ENCODE data around the gene PRKD3.

The PRKD3 gene

DNA sequence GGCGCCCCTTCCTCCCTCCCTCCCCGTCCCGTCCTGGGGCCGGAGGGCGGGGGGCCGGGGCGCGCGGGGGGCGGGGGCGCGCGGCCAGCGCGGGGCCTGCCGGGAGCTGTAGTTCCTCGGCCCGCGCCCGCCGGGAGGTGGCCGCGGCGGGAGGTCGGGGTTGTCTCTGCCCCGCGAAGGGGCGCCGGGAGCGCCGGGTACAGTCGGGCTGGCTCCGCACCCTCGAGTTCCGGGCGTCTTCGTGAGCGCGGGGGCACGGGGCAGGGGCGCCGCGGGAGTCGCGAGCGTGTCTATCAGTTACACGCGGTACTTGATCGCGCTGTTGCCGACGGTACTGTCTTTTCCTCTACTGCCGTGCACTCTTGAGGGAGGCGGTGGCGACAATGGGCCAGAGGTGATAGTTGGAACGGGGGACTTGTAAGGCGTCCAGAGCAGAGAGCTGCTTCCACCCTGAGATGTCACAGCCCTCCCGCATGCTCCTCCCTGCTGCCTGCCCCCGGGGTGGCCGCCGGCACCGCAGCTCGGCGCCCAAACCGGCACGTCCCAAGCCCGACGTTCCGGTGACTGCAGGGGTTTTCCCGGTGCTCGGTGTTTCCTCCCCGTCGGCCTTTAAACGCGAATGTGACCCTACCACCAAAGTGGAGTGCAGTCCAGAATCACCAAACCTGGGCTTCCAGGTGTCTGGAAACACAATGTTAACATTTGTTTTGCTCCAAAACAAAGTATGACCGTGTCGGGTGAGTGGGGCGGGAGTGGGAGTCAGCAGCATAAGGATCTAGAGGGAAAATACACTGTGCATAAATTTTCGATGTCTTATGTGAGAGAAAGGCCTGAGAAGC lies at the start of gene PRKD3:
TSS of gene PRKD3 (minus strand) at position 48 of the 839 bp plus-strand sequence. CDS start 8,309 bp downstream, outside the sequence.
- no peak for DNase-seq

DNA sequence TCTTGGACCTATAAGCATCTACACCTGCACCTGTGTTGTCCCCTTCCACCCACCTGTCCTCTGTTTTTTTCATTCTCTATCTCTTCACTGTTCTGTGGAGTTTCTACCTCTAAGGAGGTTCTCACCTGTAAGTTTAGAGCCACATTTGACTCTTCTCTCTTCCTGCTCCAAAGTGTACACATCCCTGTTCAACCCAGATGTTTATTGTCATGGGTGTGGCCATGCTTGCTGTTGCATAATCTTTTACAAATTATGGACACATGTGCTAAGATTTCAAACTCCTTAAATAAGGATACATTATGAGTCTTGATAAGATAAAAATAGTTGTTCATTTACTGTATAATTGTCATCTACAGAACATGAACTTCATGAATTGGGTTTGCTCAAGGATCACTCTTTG lies 47.4 kb upstream of the PRKD3 start:
- DNase-seq = no peak

DNA sequence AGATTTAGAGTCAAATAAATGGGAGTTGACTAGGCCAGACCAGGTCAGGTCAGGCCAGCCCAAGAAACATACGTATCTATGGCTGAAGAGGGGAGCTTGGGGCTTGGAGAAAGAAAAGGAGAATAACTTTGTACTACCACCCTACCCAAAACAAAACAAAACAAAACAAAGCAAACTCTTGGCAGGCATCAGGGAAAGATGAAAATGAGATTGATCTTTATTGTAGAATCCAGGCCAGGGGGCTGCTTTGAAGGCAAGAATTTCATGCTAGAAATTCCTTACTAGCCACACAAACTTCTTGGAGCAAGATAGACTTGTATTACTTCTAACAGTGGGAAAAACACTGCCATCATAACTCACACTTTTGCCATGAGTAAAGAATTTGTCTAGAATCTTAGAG lies 46.0 kb upstream of the PRKD3 start:
- no peak for DNase-seq

DNA sequence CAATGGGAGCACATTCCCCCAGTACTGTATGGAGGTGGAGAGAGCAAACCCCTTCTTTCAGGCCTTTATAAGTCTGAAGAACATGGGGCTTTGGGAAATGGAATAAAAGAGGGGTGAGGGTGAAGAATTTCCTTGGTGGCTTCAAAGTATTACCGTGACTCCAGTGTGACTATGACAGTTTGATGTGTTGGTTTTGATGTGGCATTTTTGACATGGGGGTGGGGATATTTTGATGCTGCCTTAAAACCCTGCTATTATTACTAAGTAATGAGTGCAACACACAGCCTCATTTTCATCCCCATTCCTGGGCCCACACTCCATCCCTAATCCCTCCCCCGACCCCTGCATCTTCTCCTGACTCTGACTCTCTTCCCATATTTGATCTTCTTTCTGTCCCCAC lies 43.4 kb upstream of the PRKD3 start:
- no peak for DNase-seq

DNA sequence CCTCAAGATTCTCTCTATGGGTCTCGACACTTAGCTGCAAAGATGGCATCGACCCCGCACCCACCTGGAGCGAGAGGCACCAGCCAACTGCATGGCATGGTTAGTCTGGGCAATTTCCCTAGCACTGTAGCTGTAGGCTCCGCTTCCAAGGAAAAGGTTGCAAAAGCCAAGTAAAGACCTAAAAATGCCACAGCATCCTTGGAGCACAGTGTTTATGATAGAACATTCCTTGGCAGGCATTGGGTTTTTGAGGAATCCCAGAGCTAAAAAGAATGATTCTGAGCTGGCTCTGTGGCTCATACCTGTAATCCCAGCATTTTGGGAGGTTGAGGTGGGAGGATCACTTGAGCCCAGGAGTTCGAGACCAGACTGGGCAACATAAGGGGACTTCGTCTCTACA lies 42.7 kb upstream of the PRKD3 start:
- no peak for DNase-seq

DNA sequence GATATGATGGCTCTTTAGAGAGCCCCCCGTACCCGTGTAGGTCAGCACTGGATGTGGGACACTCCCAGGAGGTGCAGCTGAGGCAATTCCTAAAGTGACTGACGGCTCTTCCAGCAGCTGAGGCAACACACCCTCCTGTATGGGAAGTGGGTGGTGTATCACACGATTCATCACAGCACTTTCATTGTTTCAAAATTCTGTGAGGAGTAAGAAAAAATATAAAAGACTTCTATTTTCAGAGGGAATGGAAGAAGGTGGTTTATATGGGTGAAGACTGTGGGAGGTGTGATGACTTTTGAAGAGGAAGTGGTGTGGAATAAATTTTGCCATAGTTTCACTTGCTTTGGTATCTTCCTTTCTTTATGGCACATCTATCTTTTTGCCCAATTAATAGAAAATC lies 42.1 kb upstream of the PRKD3 start:
- DNase-seq = no peak

DNA sequence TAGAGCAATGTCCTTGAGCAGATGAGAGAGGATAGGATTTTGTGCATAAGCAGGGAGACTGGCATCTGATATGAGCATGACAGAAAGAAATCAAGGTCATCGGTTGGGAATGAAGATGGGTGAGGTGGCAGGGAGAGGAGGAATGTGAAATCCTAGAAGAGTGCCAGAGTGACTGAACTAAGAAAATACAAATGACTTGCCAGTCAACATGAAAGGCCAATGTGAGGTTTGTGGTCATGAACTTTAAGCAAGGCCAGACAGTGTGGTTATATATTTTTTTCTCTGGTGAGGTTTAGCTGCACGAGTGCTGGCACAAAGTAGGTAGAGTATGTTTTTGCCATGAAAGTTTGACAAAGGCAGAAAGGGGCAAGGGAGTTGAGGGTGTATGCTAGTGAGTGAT lies 41.0 kb upstream of the PRKD3 start:
- no peak for DNase-seq

DNA sequence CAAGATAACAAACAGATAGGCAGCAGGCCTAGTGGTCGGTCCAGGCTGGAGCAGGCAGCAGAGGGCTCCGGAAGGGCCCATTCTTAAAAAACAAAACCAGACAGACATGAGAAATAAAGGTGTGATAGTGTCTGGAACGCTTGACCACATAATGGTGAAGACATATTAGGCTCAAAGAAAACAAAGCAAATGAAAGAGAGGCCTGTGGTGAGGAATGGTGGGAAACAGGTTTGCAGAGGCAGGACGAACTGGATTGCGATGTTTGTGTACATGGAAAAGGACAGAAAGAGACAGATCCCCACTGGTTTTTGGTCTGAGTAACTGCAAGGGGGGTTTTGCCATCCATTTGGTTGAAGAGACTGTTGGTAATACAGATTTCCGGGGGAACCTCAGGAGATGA lies 39.7 kb upstream of the PRKD3 start:
- no peak for DNase-seq

DNA sequence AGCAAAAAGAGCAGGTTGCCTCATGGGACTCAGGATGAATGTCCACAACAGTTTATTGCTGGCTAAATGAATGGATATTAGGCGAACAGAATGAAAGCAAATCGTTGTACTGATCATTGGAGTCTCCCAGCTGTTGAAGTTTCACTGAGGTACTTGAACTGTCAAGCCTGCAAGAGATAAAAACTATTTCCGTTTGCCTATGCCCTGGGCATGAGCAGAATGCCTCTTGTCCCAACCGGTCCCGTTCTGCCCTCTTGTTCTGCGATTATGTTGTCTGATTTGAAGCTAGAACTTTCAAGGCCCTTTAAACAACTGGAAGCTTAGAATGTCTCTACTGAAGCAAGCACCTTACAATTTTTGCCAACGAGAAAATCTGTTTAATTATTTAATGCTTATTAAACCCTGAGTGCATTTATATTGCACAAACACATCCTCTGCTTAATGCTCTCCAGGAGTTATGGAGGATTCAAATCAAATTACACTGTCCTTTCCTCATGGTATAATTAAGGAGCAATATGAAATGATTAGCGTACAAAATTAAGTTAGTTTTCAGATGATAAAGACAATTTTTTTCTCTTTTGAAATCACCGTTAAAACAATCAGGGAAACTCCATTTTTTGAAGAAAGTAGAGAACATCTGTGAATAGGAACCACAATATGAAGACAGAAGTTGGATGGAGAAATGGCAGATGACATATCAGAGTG lies 37.5 kb upstream of the PRKD3 start:
- no peak for DNase-seq

DNA sequence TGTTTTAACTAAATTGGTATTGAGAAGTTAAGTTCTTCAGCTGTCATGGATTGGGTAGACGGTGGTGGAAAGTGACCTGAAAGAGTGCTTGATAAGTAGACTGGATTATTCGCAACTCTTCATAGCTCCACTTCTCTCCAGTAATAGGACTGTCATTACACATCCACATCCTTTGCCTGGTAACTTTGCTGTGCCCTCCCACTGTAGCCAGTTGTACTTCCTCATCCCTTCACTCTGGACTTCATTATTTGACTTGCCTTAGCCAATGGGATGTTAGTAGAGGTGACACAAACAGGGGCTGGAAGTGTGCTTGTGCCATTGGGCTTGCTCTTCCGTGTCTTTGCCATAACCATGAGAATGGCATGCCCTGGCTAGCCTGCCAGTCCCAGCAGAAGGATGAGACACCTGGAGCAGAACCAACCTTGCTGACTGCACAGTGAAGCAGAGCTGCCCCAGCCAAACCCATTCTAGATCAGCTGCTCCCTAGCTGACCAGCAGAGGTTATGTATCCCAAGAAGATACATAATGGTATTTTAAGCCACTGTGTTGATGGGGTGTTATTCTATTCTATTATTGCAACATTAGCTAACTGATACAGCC lies 36.7 kb upstream of the PRKD3 start:
- no peak for DNase-seq

DNA sequence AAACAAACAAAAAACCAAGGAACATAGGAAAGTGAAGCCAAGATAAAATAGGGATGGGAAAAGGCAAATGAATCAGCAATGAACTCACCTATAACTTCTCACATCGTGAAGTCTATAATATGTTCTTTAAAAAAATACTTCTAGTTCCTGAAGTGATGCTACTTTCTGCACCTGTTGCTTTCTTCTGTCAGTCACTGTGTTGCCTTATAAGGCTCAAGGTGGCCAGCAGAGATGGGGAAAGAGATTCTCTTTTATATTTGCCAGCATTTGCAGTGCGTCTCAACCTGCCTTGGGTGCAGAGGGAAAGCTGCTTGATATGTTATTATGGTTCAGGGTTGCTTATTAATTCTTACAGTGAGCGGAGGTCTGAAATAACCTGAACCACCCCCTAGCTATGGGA lies 33.8 kb upstream of the PRKD3 start:
- DNase-seq = no peak

DNA sequence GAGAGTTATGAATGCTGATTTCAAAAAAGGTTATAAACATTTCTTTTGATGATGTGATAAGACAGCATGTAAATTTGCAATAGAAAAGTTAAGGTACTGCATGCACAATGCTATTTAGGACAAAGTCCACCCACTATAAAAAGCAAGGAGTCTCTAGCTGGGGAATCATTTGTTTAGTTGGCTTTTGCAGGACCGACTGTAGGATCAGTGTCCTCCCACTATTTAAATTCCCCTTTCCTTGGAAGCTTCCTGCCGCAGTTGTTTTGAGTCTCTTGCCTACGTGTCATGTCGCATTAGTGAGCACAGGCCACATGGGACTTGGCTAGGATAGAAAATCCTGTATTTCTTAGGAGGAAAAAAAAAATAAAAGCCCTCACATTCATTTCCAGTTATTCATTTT lies 32.9 kb upstream of the PRKD3 start:
- DNase-seq = no peak

DNA sequence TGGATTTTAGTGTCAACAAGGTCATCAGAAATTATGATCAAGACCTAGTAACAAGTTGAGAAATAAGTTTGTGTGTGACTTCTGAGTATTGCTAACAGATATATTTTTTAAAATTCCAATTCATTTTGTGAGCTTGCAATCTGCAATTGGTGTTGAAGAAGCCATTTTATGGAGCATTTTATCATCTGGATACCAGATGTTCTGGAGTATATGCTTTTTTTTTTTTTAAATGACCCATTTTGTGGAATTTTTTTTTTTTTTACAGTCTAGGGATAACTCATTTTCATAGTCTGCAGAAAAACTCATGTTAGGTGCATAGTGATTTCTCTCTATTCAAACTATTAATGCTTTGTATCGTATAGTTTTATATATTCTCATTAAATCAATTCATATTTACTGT lies 32.4 kb upstream of the PRKD3 start:
- DNase-seq = no peak

DNA sequence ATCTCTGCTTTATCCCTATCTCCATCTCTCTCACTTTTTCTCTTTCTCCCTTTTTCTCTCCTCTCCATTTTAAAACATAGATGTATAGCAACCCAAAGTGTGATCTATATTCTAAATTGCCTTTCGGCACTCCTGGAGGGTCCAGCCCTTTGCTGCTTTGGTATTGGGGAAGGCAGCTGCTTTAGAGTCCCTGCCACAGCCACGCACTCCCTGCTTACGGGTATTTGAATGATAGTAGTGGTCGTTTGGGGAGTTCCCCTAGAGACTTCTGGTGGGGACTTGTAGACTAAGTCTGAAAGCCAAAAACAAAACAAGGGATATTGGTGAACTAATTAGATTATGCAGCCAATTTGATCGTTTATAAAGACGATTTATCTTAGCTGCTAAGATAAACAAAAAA lies 31.7 kb upstream of the PRKD3 start:
- DNase-seq = no peak

DNA sequence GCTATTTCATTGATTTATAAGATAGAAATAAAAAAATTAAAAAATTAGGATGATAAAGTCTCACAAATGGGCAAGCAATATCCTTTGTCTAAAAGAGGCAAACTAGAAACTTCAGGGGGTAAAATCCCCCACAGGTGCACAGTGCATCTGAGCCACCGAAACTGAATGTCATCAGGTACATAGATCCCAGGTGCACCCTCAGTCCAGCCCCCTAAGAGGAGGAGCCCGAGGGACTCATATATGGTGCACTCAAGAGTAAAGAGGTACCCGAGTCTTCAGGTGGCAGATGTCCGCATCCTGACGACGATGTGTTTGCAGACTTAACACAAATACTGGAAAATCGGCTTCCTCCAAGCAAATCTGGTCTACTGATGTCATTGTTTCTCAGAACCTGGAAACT lies 31.1 kb upstream of the PRKD3 start:
- no peak for DNase-seq

DNA sequence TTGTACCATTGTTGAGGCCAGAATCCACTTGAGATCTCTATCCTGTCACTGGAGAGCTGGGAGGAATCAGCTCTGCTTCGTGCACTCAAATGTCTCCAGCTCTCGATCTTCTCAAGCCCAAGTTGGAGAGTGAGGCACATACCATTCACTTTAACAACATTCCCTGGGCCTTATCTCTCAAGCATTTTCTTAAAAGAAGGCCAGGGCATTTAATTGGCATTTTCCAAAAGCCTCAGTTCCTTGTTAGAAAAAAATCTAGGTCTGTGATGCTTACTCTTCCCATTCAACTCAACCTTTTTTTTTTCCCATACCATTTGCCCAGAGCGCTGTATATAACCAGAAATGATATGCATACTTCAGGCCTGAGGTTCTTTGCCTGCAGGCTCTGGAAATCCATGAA lies 29.9 kb upstream of the PRKD3 start:
- DNase-seq = no peak

DNA sequence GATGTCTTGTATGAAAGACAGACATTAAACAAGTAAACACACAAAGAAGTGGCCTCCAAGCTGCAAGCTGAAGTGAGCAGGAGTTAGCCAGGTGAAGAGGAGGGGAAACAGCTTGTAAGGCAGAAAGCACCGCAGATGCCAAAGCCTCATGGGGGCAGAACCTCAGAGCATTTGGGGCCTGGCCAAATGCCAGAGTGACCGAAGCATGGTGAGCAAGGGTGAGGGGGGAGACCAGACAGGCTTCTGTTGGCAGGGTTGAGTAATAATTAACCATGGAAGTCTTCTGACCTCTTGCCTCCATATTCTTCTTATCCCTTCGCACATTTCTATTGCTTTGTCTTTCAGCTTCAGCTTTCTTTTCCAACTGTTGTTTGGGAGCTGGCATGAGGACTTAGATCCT lies 25.4 kb upstream of the PRKD3 start:
- DNase-seq = peak; percentile 37

DNA sequence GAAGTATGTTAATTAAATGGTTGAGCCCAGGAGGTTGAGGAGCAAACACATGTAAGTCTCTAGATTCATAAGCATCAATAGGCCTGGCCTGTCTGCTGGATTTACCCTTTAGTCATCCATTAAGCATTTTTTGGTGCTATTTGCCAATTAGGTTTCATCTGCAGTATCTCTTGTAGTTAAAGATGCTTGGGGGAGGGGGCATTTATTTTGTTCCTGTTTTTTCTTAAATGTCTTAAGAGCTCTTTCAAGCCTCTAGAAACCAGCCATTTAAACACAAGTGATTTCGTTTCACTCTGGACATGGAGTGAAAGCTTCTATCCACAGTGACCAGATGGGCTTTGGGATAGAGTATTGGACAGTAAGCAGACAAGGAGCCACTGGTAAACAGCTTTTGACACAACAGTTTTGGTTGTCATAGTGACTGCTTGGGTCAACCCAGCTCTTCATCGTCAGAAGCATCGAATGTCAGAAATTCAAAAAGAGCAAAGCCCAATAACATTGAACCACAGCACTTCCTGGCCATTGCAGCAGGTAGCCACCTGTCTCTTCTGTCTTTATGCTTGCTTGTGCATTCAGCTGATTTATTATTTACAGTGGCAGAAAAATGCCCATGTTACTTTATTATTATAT lies 24.7 kb upstream of the PRKD3 start:
- DNase-seq = no peak

DNA sequence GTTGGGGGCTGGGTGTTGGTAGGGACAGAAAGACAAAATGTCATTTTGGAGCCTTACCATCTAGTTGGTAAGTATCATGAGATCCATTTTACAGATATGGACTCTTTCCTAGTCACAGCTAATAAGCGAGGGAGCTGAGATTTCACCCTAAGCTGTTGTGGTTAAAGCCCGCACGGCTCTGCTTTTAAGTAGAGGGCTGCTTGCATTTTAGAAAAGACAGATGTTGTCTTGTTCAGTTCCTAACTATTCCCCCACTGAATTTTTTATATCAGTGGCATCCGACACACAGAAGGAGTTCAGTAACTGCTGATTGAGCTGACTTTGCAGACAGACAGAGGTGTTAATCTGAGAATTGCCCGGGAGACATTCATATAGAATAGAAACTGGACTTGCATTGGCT lies 23.5 kb upstream of the PRKD3 start:
- no peak for DNase-seq

DNA sequence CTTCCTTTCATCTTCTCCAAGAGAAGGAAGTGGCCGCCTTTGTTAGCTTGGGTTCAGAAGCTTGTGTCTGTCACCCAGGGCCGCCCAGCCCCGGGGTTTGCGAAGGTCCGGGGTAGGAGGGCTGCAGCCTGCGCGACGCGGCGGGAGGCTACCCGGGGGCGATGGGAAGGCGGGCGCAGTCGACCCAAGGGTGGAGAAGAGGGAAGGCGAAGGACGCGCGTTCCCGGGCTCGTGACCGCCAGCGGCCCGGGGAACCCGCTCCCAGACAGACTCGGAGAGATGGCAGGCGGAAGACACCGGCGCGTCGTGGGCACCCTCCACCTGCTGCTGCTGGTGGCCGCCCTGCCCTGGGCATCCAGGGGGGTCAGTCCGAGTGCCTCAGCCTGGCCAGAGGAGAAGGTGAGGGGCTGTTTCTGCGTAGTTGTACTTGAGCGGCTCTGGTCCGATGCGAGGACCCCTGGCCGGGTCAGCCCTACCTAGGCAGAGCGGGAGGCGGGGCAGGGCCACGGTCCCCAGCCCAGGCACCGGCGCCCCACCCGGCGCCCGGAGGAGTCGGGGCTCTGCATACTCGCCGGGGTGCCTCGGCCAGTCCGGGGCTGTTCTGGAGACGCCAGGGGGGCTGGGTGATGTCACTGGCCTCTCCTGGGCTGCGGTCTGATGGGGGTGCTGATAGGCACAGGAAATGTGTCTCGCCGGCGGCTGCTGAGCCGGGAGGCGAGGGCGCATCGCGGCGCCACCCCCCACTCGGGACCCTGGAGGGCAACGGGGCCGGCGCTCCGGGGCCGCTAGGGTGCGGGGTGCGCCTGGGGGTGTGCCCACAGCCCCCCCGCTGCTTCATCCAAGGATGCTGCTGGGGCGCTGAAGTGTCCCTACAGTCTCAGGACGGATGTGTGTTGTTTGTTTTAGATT lies 20.1 kb upstream of the PRKD3 start, which contains the start of gene QPCT:
TSS of gene QPCT (plus strand) at position 178 of the 909 bp plus-strand sequence. CDS start at position 280, 102 bp downstream.
- DNase-seq = no peak

DNA sequence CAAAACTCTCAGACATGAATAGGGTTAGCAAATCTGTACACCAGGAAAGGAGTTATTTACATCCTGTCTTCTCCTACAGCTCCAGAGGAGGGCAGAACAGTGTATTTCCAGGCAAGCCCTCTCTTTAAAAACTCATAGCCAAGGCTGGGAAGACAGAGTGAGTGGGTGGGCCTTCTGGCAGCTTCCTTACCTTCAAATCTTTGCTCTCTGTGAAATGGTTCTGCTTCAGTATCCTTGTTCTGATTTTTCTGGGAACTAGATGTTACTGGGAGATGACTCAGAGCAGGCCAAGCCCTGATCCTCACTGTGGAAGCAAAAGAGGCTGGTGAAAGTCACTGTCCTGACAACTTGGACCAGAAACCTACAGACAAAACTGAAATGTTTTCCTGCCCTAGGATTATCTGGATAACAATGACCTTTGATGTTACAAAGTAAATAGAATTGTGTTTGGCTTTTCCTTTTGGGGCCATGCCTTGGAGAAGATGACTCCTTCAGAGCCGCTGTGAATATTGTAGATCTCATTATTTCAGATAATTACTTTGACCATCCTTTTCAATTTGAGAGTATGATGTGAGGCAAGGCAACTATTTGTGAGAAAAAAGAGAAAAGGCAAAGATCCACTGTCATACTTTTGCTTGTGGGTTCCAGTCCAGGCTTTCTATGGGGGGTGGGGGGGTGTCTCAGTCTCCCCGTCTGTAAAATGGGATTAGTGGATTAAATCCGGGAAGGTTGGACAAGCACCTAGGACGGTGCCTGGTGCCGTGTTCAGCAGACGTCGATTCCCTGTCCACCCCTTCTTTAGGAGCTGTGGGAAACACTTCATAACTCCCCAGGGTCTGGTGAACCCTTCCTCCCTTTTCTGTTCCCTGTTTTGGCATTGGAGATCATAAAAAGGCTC lies 19.2 kb upstream of the PRKD3 start:
- peak; percentile 15 for DNase-seq

Data from DMS 273 treated with DMSO at 0.1 percent for 48 hours (cell line).